GM19099 (cell line): Measurements from ENCODE around the gene TLL1.

ENCODE experiments used
- POLR2A ChIP-seq: IDR thresholded peaks from 3 replicates; pipeline ENCODE4 v1.6.1; 2011; ENCODE audit warnings: low read depth; ENCODE audit not compliant: insufficient read length; ENCODE audit errors: extremely low read depth

Gene TLL1

GRCh38 chr4:166044871-166045270 is 171.8 kb downstream of the TLL1 start:
- no peak for TF ChIP-seq POLR2A

DNA sequence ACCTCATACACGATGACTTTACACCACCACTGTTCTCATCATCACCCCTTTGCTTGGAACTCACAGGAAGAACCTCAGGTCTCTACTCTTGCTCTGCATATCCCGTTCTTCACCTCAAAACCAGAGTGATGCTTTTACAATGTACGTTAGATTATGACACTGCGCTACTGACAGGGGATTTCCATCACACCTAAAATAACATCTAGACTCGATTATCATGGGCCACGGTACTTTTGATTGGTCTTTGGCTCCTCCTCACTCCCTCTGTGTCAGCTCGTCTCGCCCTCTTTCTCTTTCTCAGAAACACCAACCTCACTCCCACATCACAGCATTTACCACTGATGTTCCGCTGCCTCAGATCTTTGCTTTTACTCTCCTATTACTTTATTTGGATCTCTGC is 172.4 kb downstream of the TLL1 start:
- TF ChIP-seq POLR2A = peak; percentile 15

- no peak for TF ChIP-seq POLR2A
Observed at GRCh38 chr4:166049036-166049435, 176.0 kb downstream of the TLL1 start.

- no peak for TF ChIP-seq POLR2A
Observed at GRCh38 chr4:166064721-166065120, 191.7 kb downstream of the TLL1 start.

DNA sequence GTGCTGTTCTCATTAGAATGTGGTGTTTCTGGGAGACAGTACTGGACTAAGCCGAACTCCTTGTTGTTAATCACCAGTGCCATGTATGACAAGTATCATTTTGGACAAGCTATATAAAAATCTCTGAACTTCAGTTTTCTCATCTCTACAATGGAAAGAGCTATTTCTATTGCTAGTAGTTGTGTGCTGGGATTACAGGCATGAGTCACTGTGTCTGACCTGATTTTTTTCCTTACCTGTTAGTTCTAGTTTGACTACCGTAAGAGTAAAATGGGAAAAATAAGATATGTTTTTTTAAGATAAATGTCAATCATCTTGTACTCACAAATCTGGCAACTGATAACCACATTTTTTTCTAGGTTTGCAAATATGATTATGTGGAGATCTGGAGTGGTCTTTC is 192.3 kb downstream of the TLL1 start:
- TF ChIP-seq POLR2A = no peak

DNA sequence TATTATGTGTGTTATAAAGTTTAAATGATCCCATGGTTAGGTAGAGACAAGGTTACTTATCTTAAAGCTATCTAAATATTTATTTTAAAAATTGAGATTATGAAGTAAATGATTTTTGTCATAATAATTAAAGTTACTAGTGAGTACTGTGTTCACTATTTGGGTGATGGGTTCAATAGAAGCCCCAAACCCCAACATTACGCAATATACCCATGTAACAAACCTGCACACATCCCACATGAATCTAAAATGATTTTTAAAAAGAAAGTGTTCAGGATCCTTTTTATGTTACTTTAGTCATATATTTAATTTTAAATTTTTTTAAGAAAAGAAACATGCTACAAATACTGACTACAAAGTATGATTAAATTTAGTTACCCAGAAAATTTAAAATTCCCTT is 193.9 kb downstream of the TLL1 start:
- no peak for TF ChIP-seq POLR2A

DNA sequence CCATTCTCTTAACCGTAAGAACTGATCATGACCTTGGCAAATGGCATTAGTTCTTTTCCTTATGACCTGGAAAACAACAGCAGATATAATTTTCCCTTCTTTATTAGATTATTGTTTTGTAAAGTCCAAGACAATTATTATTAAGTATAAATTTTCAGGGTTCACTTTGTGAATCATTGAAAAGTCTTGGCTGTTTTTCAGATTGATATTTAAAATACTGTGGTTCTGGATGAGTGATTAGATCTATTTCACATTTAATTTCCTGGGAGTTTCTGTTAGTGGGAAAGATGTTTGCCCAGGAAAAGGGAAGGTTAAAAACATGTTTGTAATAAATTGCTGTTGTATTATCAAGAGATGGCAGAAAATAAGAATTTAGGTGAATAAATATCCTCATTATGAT is 194.9 kb downstream of the TLL1 start:
- no peak for TF ChIP-seq POLR2A

DNA sequence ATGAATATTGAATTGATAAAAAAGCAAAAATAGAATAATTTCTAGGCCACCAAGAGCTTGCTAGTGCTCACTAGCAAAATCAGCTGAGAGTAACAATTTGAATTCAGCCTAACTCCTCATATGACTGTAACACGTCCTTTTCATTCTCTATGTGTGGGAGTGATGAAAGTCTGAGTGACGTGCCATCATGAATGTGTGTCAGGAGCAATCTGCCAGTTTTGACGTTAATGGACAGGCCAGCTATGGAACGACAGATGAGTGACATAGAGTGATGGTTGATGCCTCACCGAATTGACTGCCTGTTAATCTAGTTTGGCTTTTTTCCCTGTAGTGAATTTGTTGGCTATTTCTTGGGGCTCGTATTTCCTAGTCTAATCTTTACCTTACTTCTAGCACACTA is 200.7 kb downstream of the TLL1 start:
- no peak for TF ChIP-seq POLR2A

DNA sequence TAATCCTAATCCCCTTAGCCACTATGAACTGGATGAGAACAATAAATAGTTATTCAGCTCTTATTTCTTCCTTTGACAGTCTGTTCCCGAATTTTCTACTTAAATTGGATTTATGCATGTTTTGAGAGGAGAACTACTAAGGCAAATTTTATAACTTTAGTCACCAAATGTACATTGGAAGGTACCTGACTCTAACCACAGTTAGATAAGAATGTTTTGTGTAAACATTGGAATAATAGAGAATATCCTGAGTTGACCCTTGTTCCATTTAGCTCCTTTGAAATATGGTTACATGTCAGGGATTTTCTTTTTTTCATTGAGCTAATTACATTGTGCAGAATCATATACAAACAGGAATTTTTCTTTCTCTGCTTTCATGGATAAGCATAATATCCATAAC is 202.6 kb downstream of the TLL1 start:
- TF ChIP-seq POLR2A = no peak

- TF ChIP-seq POLR2A = no peak
Observed at GRCh38 chr4:166077782-166078181, 204.7 kb downstream of the TLL1 start.

GRCh38 chr4:166078383-166078782 is 205.3 kb downstream of the TLL1 start:
- no peak for TF ChIP-seq POLR2A

GRCh38 chr4:166078955-166079354 is 205.9 kb downstream of the TLL1 start:
- no peak for TF ChIP-seq POLR2A

GRCh38 chr4:166087569-166087968 is 214.5 kb downstream of the TLL1 start:
- no peak for TF ChIP-seq POLR2A

DNA sequence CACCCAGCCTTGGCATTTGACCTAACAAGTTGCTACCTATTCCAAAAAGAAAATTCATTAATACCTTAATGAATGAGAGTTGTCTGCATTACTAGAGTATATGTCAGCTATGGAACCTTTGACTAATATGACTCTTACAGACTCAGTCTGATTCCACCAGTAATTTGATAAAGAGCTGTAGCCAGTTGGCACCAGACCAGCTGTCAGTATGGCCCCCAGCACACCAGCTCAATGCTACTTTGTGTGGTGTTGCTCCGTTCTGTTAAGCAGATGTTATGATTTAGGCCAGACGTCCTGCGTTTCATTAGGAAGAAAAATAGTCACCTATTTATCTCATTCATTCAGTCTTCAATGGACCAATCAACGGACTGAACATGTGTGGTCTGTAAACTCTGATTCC is 215.5 kb downstream of the TLL1 start:
- TF ChIP-seq POLR2A = no peak

GRCh38 chr4:166091146-166091545 is 218.1 kb downstream of the TLL1 start:
- no peak for TF ChIP-seq POLR2A

GRCh38 chr4:166091912-166092510 is 219.0 kb downstream of the TLL1 start:
- TF ChIP-seq POLR2A = no peak

GRCh38 chr4:166092797-166093290 is 219.8 kb downstream of the TLL1 start:
- TF ChIP-seq POLR2A = no peak
